Lower leg skin (tissue), 4 donors: ENCODE results near the gene DPEP1. TPM values are rescaled to one million over a fixed set of nuclear protein-coding genes. Genes with fewer than 3 reads are reported as not detected.
"Not testable (repeated sequence)": the region's sequence is repeated elsewhere in the genome, so short reads cannot be mapped to it uniquely, and the experiment has no call there.

Experiments used
- DNase-seq, 2 donors: peaks; one replicate each; pipeline ENCODE4 v3.0.0-alpha.2; 2019; ENCODE audit warnings: low spot score in 2 of 2
- H3K4me3 ChIP-seq: fragments of 200-600 bp; sonication (generic); 2 replicates; pipeline ENCODE4 v1.5.1; 2017; ENCODE audit warnings: mild to moderate bottlenecking, low read depth; ENCODE audit not compliant: poor library complexity, severe bottlenecking
- CTCF ChIP-seq, 3 donors: fragments of 450-650 bp; IDR thresholded peaks; one replicate each; pipeline ENCODE4 v1.5.1; 2016; ENCODE audit warnings: antibody characterized with exemption in 3 of 3, mild to moderate bottlenecking in 3 of 3, moderate library complexity in 2 of 3
- POLR2A ChIP-seq, 2 donors: fragments of 450-650 bp; IDR thresholded peaks; one replicate each; pipeline ENCODE4 v1.6.1; 2016 to 2017; ENCODE audit warnings: antibody characterized with exemption in 2 of 2, mild to moderate bottlenecking in 1 of 2, moderate library complexity in 1 of 2
- WGBS, 2 donors: methylation state at CpG; one replicate each; pipeline ENCODE4 v1.1.5; 2018; 5-methylcytosine and 5-hydroxymethylcytosine counted together
- intact Hi-C: fragments of 100-400 bp; cut with DNase I; formaldehyde crosslinking; loops from one replicate; pipeline ENCODE4 v1.15.0; 2023; ENCODE audit warnings: low total_unique reads
- total RNA-seq, 4 donors: library from RNA; depleted of rRNA; stranded (reverse); fragments of >200 nt; gene quantifications; one replicate each; pipeline ENCODE4 v1.1.0, GENCODE V29; 2016

The DPEP1 gene
- total RNA-seq, 4 donors from 2014 or later: 1.7 to 3.7 TPM; not detected in 2

DNA sequence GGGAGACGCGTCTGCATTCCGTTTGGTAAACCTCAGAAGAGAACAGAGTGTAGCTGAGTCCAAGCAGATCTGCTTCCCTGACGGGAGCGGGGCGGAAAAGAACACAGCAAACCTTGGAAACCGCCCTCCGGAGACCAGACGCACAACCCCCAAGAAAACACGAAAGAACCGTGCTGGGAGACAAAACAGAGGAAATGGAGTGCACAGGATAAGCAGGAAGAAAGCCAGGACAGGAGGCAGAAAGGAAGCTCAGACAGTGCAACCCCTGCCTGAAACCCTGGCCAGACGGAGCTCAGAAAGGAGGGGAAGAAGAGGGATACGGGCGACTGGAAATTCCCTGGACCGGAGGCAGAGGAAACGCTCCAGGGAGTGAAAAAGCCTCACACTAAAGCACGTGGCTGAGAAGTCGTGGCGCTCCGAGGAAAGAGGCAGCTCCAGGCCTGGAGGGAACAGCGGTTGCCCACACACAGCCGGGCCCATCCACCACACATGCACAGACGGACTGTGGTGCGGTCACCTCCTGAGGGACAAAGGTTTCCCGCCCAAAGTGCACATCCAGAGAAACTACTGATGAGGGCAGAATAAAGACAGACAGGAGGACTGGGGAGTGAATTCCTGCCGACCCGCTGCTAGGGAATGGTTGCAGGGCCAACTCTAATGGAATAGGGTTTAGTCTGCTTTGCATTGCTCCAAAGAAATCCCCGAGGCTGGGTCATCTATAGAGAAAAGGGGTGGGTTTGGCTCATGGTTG is 10.2 kb downstream of the DPEP1 start:
- no peak overlapping the region for H3K4me3 ChIP-seq
- no peak for DNase-seq
- intact Hi-C loops: no loop called here
- TF ChIP-seq POLR2A (IDR thresholded peaks at IDR 0.05): no peak
- TF ChIP-seq CTCF (IDR thresholded peaks at IDR 0.05): no peak
- 19 to 20% methylated on average over 28 of the region's 28 CpGs for WGBS, 2 donors

DNA sequence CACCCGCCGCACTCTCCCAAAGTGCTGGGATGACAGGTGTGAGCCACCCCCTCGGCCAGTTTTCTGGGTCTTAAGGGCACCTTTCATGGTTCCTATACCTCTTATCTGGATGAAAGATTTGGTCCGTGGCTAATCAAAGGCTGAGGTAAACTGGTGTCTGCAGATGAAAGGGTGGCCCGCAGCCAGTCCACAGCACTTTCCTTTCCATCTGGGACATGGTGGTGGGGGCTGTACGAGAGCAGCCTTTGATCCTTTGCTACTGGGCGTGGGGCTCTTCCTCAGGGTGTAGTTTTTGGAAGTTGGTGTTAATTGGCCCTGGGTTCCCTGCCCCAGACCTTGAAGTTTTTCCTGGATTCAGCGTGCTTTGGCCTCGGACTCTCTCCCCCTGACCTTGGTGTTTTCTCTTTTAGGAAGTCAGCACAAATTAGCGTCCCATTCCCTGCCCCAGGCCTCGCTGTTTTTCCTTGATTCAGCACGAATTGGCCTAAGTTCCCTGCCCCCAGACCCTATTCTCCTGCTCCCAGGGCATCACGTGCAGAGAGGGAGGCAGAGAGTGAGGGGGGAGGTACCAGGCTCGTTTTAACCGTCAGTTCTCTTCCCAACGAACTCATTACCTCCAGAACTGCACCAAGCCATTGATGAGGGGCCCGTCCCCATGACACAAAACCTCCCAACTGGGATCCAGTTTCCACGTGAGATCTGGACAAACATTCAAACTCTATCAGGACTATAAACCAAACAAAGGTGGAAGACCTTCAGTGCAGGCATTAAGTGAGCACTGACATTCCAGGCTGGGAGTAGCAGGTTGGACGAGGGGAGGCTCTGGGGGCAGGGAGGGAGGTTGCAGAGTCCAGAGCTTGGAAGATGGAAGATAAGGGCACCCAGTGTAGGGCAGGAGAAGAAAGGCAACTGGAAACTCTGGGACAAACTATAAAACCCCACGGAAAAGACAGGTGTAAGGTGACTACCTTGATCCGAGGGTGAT is 11.6 kb downstream of the DPEP1 start:
- TF ChIP-seq CTCF (IDR thresholded peaks at IDR 0.05) (no peak), POLR2A (IDR thresholded peaks at IDR 0.05) (no peak)
- WGBS, 2 donors: 50 to 52% methylated on average over 21 of the region's 21 CpGs
- no peak overlapping the region for H3K4me3 ChIP-seq
- intact Hi-C loops: no loop called here
- DNase-seq: no peak

GRCh38 chr16:89629827-89630610 is 16.6 kb downstream of the DPEP1 start:
- no peak overlapping the region for H3K4me3 ChIP-seq
- TF ChIP-seq CTCF (IDR thresholded peaks at IDR 0.05) (no peak), POLR2A (IDR thresholded peaks at IDR 0.05) (no peak)
- no peak for DNase-seq
- intact Hi-C loops: no loop called here
- WGBS, 2 donors: 89 to 94% methylated on average over 8 to 14 of the region's 17 CpGs

DNA sequence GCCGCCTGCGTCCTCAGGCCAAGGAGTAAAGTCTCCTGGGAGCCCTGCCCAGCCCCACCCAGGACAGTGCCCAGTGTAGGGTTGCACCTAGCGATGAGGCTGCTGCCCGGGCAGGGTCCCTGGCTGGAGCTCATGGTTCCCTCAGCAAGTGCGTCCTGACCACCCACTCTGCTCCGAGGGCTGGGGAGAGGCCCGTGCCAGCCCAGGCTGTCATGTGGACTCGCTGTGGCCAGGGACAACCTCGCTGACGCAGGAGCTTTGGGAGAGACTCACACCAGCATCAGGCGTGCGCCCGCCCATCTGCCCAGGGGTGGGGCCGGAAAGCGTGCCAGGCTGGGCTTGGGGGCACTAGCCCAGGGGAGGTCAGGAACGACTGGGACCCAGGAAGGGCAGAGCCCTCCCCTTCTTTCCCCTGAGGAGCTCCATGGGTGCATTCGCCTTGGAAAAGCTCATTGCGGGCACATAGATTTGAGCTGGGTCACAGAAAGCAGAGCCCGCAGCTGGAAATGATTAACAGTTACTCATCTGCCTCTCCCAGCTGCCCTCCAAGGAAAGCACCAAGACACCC is 19.7 kb downstream of the DPEP1 start:
- H3K4me3 ChIP-seq: no peak overlapping the region
- intact Hi-C loops: no loop called here
- WGBS, 2 donors: 38 to 47% methylated on average over 9 to 14 of the region's 19 CpGs
- TF ChIP-seq CTCF (IDR thresholded peaks at IDR 0.05): no peak
- no peak for TF ChIP-seq POLR2A (IDR thresholded peaks at IDR 0.05)
- no peak for DNase-seq

DNA sequence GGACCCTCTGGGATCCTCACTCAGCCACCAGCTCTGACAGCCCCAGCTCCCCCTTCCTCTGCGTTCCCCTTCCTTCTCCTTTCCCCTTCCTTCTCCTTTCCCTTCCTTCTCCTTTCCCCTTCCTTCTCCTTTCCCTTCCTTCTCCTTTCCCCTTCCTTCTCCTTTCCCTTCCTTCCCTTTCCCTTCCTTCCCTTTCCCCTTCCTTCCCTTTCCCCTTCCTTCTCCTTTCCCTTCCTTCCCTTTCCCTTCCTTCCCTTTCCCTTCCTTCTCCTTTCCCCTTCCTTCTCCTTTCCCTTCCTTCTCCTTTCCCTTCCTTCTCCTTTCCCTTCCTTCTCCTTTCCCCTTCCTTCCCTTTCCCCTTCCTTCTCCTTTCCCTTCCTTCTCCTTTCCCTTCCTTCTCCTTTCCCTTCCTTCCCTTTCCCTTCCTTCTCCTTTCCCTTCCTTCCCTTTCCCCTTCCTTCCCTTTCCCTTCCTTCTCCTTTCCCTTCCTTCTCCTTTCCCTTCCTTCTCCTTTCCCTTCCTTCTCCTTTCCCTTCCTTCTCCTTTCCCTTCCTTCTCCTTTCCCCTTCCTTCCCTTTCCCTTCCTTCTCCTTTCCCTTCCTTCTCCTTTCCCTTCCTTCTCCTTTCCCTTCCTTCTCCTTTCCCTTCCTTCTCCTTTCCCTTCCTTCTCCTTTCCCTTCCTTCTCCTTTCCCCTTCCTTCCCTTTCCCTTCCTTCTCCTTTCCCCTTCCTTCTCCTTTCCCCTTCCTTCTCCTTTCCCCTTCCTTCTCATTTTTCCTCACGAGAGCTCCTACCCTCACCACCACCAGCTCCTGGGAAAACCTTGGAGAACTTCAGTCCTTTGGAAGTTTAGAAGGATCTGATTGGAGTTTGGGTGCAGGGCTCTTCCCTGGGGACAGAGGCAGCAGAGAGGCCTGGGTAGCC is 21.3 kb downstream of the DPEP1 start:
- intact Hi-C loops, DNase-seq: not testable (repeated sequence)
- 59 to 60% methylated on average over 2 of the region's 2 CpGs for WGBS, 2 donors

More for the DNA sequence above, 21.3 kb downstream of the DPEP1 start:
- not testable (repeated sequence) for H3K4me3 ChIP-seq
